Activated CD8-positive, alpha-beta memory T cell treated with anti-CD3 and anti-CD28 coated beads for 48 hours (primary cell): ENCODE results near the gene MTA3.
A peak's percentile ranks its signal among the peaks of the same experiment; 100 is the strongest.
"Not testable (repeated sequence)": the region's sequence is repeated elsewhere in the genome, so short reads cannot be mapped to it uniquely, and the experiment has no call there.

Source experiments
- DNase-seq, 3 experiments: peaks; one replicate each; pipeline ENCODE4 v3.0.0-alpha.2; 2020; ENCODE audit warnings: low read depth in 2 of 3, low spot score in 2 of 3

The MTA3 gene

GRCh38 chr2:42568401-42569115 lies at the start of gene MTA3:
TSS of gene MTA3 (plus strand) at chr2:42568632. CDS start at chr2:42568746, 114 bp downstream.
- DNase-seq = peak; percentile 35 to 39 (median 35)

GRCh38 chr2:42519624-42520023 lies 48.8 kb upstream of the MTA3 start:
- no peak for DNase-seq

GRCh38 chr2:42522035-42522434 lies 46.4 kb upstream of the MTA3 start:
- no peak for DNase-seq

GRCh38 chr2:42523341-42523740 lies 45.1 kb upstream of the MTA3 start:
- DNase-seq = no peak

GRCh38 chr2:42532397-42532796 lies 36.0 kb upstream of the MTA3 start:
- no peak for DNase-seq

GRCh38 chr2:42537493-42537892 lies 30.9 kb upstream of the MTA3 start:
- no peak for DNase-seq

- DNase-seq = no peak
These were observed 25.6 kb upstream of the MTA3 start for GRCh38 chr2:42542871-42543270.

- no peak for DNase-seq
These were observed 23.3 kb upstream of the MTA3 start for GRCh38 chr2:42545023-42545721.

- DNase-seq = no peak
These were observed 22.5 kb upstream of the MTA3 start for GRCh38 chr2:42545841-42546390.

GRCh38 chr2:42547014-42547413 lies 21.4 kb upstream of the MTA3 start:
- DNase-seq = no peak

GRCh38 chr2:42547446-42548295 lies 20.8 kb upstream of the MTA3 start:
- no peak for DNase-seq

- no peak for DNase-seq
These were observed 17.6 kb upstream of the MTA3 start for GRCh38 chr2:42550870-42551269.

GRCh38 chr2:42554392-42554791 lies 14.0 kb upstream of the MTA3 start:
- DNase-seq = no peak

GRCh38 chr2:42556315-42556890 lies 12.0 kb upstream of the MTA3 start:
- DNase-seq = no peak

GRCh38 chr2:42557306-42557705 lies 11.1 kb upstream of the MTA3 start:
- DNase-seq = no peak

GRCh38 chr2:42558827-42559226 lies 9.6 kb upstream of the MTA3 start:
- DNase-seq = no peak

- not testable (repeated sequence) for DNase-seq
These were observed 8.3 kb upstream of the MTA3 start for GRCh38 chr2:42560133-42560532.

GRCh38 chr2:42560899-42561298 lies 7.5 kb upstream of the MTA3 start:
- no peak for DNase-seq

GRCh38 chr2:42562474-42563144 lies 5.8 kb upstream of the MTA3 start:
- no peak for DNase-seq

- DNase-seq = no peak
These were observed 2.4 kb upstream of the MTA3 start for GRCh38 chr2:42566025-42566424.
